WI38 (cell line): ENCODE results near the gene CSE1L.
"Not testable (repeated sequence)": the region's sequence is repeated elsewhere in the genome, so short reads cannot be mapped to it uniquely, and the experiment has no call there.

Experiments used
- H3K4me3 ChIP-seq: 2 replicates; pipeline ENCODE4 v1.5.1; 2011; ENCODE audit warnings: low read depth, mild to moderate bottlenecking, control low read depth, low read length
- TF ChIP-seq, protein P1 (sequence below): IDR thresholded peaks from 2 replicates; pipeline ENCODE4 v1.5.1; 2012; ENCODE audit warnings: low read depth, mild to moderate bottlenecking, control low read depth, low read length

Gene CSE1L

GRCh38 chr20:49024220-49024619, 21.9 kb upstream of the CSE1L start:
- H3K4me3 ChIP-seq = no peak overlapping the region
- TF ChIP-seq, protein P1, sequence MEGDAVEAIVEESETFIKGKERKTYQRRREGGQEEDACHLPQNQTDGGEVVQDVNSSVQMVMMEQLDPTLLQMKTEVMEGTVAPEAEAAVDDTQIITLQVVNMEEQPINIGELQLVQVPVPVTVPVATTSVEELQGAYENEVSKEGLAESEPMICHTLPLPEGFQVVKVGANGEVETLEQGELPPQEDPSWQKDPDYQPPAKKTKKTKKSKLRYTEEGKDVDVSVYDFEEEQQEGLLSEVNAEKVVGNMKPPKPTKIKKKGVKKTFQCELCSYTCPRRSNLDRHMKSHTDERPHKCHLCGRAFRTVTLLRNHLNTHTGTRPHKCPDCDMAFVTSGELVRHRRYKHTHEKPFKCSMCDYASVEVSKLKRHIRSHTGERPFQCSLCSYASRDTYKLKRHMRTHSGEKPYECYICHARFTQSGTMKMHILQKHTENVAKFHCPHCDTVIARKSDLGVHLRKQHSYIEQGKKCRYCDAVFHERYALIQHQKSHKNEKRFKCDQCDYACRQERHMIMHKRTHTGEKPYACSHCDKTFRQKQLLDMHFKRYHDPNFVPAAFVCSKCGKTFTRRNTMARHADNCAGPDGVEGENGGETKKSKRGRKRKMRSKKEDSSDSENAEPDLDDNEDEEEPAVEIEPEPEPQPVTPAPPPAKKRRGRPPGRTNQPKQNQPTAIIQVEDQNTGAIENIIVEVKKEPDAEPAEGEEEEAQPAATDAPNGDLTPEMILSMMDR = no peak

GRCh38 chr20:49028177-49028576, 17.9 kb upstream of the CSE1L start:
- H3K4me3 ChIP-seq = not testable (repeated sequence)

DNA sequence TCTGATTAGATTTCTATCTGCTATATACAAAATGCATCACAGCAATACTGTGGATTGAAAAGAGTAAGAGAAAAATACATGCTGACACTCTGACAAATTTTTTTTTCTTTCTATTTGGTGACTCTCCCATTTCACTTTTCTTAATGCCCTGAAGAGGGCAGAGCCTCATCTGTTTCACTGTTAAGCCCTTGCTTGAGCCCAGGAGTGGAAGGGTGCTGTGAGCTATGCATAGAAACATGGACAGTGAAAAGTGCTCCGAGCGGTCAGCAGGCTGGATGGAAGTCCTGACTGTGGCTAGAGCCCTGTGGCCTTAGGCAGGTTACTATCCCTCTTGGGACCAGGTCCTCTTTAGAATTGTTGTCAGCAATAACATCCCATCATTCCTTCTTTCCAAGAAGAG, 17.4 kb upstream of the CSE1L start:
- H3K4me3 ChIP-seq = no peak overlapping the region
- TF ChIP-seq, protein P1 = no peak

GRCh38 chr20:49029203-49029602, 16.9 kb upstream of the CSE1L start:
- TF ChIP-seq, protein P1 = no peak
- no peak overlapping the region for H3K4me3 ChIP-seq

- H3K4me3 ChIP-seq = no peak overlapping the region
- TF ChIP-seq, protein P1 = no peak
Measured at GRCh38 chr20:49030954-49031619, 15.0 kb upstream of the CSE1L start.

GRCh38 chr20:49032455-49032854, 13.7 kb upstream of the CSE1L start:
- no peak overlapping the region for H3K4me3 ChIP-seq
- TF ChIP-seq, protein P1 = no peak

DNA sequence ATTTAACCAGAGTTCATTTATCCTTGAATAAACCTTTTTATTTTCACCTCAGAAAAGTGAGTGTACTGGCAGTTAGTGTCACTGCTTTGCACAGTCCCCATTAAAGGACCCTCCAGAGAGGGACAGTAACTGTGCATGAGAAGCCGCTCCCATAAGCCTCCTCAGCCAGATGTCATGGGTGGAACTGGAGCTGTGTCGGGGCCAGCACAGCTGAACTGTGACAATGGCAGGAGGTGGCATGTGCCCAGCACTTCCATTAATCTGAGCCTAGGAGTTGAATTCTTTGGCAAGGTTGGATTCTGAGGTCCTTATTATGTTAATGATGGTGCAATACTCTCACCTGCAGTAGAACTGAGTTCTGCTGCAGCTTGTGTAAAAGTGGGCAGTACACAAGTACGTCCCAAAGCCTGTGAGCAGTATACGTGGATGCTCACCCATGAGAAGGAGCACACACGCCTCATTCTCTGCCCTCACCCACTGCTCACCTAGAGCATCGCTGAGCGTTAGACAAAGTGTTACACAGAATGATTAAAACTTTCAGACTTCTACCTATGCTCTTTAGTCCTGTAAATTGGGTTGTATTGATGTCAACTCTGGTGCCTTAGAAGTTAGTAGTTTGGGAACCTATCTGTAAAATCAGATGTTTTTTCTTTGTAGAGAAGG, 11.9 kb upstream of the CSE1L start:
- TF ChIP-seq, protein P1 = no peak

More for the DNA sequence above, 11.9 kb upstream of the CSE1L start:
- no peak overlapping the region for H3K4me3 ChIP-seq
